ENCODE results near the gene DDRGK1.
"Not testable (repeated sequence)": the region's sequence is repeated elsewhere in the genome, so short reads cannot be mapped to it uniquely, and the experiment has no call there.

Gene DDRGK1

GRCh38 chr20:3163099-3164042 lies 41.1 kb downstream of the DDRGK1 start:
- DNase-seq, result no peak

GRCh38 chr20:3162080-3162611 lies 42.3 kb downstream of the DDRGK1 start:
- no peak for DNase-seq

- DNase-seq, result no peak
Measured at GRCh38 chr20:3161316-3162079, 43.0 kb downstream of the DDRGK1 start.

GRCh38 chr20:3160418-3160817 lies 44.1 kb downstream of the DDRGK1 start:
- DNase-seq, result no peak

GRCh38 chr20:3158968-3159431 lies 45.5 kb downstream of the DDRGK1 start:
- no peak for DNase-seq

- DNase-seq, result no peak
Measured at GRCh38 chr20:3157817-3158216, 46.7 kb downstream of the DDRGK1 start.

GRCh38 chr20:3156811-3157619 lies 47.5 kb downstream of the DDRGK1 start:
- no peak for DNase-seq

- not testable (repeated sequence) for DNase-seq
Measured at GRCh38 chr20:3152057-3152644, 52.3 kb downstream of the DDRGK1 start.

- no peak for DNase-seq
Measured at GRCh38 chr20:3150908-3151307, 53.6 kb downstream of the DDRGK1 start.

- no peak for DNase-seq
Measured at GRCh38 chr20:3146732-3147341, 57.6 kb downstream of the DDRGK1 start.

- DNase-seq, result no peak
Measured at GRCh38 chr20:3141757-3142156, 62.7 kb downstream of the DDRGK1 start.
